ENCODE measurements around the gene TMEM200B.
"Not testable (repeated sequence)": the region's sequence is repeated elsewhere in the genome, so short reads cannot be mapped to it uniquely, and the experiment has no call there.

TMEM200B gene

DNA sequence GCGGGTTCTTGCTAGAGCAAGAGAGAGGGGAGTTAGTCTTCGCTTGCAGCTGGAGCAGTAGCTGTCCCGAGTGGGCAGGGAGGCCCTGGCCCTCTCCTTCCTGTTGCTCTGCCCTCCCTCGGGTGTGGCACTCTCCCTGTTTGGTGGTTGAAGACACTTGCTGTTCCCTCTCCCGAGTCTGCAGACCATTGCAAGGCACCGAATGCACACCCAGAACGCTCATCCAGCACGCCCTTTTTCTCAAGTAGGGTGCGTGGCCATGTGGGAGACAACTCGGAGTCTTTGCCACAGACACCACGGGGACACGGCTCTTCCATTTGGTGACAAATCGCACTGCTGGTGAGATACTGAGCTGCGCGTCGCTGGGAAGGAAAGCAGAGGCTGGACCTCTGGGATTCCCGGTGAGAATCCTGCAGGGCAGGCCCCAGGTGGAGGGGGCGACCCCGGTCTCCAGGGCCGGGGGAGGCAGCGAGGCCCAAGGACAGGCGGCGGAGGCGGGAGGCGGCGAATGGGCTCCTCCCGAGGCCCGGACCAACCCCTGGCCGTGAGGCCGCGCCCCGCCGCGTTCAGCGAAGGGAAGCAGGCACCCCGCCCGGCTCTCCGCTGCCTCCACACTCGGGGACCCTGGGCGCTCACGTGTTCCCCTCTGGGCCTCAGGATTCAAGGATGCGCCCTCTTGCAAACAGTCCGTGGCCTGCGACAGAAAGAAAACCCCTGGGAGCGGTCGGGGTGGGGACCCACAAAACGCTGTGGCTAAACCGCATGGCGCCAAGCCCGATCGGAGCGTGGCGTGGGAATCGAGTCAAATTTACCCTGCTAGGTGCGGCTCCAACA lies 10.4 kb upstream of the TMEM200B start:
- no peak for DNase-seq (ENCODE audit: low spot score)

DNA sequence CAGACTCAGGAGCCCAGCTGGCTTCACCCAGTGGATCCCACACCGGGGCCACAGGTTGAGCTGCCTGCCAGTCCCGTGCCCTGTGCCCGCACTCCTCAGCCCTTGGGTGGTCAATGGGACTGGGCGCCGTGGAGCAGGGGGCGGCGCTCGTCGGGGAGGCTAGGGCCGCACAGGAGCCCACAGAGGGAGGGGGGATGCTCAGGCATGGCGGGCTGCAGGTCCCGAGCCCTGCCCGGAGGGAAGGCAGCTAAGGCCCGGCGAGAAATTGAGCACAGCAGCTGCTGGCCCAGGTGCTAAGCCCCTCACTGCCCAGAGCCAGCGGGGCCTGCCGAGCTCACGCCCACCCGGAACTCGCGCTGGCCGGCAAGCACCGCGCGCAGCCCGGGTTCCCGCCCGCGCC lies 7.4 kb upstream of the TMEM200B start:
- DNase-seq (ENCODE audit: low spot score) = not testable (repeated sequence)

DNA sequence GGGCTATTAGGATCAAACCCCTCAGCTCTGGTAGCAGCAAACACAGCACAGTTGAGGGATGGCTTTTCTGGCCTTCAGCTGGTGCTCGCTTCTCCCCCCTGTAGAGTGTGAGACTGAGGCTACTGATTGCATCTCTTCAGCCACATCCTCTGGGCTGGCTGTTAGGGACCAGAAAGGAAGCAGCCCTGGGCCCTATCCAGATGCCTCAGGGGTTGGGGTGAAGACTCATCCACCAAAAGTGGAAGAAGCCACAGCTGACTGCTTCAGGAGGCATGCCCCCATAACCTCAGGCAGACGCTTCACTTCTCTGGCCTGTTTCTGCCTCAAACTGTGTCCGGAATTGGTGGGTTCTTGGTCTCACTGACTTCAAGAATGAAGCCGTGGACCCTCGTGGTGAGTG lies 6.2 kb upstream of the TMEM200B start:
- DNase-seq (ENCODE audit: low spot score) = no peak

DNA sequence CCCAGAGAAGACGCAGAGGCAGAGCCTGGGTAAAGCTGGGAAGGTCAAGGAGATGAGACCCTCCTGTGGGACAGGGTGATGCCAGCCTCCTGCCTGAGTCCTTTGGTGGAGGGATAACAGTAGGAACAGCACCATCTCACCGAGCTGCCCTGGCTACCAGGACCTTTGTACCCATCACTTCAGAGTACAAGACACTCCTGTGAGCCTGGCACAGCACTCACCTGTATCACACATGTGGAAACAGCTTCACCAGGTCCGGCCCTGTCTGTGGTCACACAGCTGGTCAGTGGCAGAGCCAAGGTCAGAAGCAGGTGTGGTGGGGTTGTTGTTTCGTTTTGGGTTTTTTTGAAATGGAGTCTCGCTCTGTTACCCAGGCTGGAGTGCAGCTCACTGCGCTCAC lies 5.0 kb upstream of the TMEM200B start:
- DNase-seq (ENCODE audit: low spot score) = no peak

DNA sequence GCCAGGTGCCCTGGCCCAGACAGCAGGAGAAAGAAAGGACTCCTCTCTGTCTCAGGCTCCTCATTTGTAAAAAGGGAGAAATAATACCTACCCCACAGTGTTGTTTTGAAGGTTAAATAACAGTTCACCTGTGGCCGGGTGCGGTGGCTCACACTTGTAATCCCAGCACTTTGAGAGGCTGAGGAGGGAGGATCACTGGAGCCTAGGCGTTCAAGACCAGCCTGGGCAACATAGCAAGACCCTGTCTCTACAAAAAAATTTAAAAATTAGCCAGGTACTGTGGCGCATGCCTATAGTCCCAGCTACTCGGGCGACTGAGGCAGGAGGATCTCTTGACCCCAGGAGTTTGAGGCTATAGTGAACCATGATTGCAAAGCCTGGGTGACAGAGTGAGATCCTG lies 2.5 kb upstream of the TMEM200B start:
- no peak for DNase-seq (ENCODE audit: low spot score)

DNA sequence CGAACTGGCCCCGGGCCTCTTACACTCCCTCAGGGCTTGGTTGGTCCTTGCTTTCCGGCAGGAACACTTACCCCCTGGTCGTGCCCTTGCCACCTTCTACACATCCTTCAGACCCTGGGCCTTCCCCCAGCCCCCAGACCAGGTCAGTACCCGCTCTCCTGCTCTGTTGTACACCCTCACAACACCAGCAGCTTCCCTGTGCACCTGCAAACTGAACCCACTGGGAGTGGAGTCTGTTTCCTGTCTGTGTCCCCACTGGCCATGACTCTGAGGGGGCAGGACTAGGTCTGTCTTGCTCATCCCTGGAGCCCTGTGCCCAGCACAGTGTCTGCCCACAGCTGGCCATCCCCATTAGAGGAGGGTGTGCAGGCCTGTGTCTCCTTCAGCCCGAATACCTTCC lies 2.1 kb upstream of the TMEM200B start:
- no peak for DNase-seq (ENCODE audit: low spot score)

DNA sequence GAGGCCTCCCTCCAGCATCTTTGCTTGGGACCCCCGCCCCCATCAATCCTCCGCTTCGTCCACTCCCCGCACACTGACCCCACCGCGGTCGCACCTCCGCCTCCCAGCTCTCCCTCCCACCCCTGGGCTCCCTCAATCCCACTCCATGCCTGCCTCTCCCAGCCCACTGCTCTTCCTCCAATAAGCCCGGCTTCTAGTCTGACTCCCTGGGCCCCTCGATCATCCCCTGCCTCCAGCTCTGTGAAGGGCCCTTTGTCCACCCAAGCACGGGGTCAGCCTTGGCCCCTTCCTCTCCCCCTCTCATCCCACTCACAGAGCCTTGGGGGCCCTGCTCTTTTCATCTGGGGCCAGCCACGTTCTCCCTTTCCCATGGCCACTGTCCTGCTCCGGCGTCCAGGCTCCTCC lies 1.5 kb upstream of the TMEM200B start:
- no peak for DNase-seq (ENCODE audit: low spot score)

DNA sequence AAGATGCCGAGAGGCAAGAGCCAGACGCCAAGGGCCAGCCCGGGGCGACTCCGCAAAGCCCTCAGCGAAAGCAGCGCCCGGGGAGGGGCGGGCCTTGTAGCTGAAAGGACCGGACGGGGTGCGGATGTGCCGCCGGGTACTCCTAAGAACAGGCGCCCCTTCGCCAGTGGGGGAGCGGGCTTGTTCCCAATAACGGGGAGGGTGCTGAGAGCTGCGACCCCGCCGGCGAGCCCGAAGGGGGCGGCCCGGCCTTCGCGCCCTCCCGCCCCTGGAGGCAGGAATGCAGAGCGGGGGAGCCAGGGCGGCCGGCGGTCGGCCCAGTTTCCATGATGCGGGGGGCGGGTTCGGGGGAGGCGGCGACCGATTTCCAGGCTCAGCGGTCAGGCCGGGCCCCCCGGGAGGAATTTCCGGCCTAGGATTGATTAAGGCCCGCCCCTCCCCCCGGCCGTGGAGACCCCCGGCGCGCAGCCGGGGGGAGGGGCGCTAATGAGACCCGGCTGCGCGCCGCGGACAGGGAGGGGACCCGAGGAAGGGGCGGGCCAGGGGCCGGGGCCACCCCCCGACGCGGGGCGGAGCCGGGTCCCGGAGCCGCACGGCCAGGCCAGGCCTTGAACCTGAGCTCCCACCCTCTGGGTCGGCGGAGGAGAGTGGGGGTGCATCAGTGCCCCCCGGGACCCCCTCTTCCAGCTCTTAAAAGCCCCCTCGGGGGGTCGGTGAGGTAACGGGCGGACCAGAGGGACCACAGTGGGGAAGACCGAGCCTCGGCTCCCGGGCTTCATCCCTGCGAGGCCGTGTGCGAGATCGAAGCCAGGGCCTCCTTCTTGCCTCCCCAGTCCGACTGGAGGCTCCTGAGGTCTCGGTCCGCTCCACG lies 898 bp upstream of the TMEM200B start:
- peak; percentile 76 for DNase-seq (ENCODE audit: low spot score)

DNA sequence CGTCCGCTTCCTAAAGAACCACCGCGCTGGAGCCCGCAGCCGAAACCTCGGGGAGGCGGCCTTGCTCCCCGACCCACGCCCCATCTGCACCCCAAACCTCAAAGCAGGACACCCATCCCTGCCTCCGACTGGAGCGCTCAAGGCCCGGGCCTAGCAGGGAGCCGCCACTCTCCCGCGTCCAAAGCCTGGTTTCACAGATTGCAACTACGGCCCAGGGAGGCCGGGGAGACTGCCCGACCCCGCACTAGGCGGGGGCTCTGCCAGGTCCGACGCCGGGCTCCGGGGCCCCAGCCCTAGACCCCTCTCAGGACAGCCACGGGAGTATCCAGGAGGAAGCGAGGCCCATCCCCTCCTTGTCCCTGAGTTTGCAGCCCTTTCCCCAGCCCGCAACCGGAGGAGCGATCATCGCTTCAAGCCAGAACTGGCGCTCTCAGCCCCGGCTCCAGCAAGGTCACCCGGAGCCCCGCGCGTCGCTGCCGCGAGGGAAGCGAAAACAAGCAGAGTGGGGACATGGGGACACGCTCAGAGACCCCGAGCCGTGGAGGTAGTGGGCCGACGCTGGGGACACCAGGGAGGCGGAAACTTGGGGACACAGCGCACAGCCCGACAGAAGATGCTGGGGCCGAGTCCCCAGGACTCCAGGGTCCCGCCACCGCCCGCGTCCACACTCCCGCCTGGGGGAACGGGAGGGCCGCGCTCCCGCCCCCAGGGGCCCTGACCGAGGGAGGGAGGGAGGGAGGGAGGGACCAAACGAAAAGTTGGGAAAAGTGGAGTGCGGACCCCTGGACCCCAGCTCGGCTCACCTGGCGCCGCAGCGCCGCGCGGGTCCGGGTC lies 433 bp downstream of the TMEM200B start:
- no peak for DNase-seq (ENCODE audit: low spot score)

DNA sequence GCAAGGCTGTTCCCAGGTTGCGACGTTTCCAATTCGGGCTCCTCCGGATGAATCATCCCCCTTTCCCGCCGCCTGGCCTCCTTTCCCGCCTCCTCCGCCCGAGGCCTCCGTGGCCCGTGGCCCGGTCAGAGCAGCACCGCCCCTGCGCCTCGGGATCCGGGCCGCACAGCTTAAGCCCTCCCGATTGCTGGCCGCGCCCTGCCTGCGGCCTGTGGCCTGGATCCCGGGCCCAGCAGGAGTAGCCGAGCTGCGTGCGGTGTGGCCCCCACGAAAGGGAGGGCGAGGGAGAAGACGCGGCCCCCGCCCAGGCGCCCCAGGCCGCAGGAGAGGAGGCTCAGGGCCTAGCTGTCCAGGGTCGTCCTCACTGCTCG lies 1.0 kb downstream of the TMEM200B start:
- no peak for DNase-seq (ENCODE audit: low spot score)

DNA sequence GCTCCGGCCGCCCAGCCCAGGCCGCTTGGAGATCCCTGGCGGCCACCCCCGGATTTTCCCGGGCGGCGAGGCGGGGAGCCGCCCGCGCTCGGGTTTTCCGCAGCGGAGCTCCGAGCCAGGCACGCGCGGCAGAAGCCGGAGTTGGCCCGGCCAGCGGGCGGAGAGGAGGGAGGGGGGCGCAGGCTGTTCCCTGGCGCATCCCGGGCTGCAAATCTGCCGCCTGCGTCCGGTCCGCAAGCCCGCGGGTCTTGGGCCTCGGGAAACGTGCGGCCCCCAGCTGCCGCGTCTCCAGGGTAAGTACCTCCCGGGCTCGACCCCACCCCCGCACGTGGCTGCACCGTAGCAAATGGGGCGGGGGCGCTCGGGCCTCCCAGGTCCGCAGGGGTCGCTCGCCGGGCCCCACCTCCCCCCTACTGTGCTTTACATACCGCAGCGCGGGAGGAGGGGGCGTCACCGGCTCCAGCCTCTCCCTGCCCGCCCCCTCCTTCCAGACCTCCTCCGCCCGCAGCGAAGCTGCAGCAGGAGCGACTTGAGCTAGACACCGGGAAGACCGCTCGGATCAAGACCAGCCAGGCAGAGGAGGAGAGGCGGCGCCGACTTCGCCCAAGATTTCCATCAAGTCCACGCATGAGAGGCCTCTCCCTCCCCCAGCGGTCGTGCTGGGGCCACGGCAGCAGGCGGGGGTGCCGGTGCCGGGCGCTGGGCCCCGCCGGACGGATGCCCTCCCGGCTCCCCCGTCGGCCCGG lies 1.6 kb downstream of the TMEM200B start:
- no peak for DNase-seq (ENCODE audit: low spot score)

DNA sequence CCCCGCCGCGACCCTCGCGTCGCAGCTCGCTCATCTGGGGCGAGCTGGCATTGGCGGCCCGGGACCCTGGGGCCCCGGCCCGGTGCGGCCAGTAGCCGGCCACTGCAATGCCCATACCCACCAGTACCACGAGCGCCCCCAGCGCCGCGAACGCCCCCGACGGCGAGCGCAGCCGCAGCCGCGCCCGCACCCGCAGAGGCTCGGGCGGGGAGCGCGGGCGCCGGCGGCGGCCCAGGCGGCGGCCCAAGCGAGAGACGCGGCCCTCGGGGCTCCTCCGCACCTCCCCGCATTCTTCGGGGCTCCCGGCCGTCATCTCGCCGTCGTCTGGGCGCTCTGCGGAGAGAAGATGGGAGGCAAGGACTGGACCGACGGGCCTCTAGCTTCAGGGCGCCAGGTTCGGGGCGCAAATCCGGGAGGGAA lies 2.2 kb downstream of the TMEM200B start:
- no peak for DNase-seq (ENCODE audit: low spot score)

DNA sequence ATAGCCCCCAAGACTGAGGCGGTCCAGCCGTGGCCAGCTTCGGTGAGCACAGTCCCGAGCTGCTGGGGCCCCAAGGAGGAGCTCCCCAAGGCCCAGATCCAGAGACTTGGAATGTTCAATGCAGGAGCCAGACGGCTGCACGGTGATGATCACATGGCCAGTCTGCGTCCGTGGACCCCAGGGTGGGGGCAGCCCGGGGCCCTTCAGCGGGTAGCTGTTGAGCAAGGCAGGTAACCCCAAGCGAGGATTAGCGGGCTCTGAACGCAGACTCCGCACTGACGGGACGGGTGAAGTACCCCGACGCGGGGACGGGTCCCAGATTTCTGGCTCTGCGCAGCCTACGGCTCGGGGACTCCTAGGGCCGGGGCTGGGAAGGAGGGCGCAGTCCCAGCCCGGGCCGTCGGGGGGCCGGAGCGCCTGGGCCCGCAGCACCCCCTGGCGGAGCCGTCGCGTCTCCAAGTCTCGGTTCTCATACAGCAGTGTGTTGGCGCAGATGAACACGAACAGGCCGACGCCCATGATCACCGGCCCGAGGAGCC lies 2.7 kb downstream of the TMEM200B start:
- peak; percentile 87 for DNase-seq (ENCODE audit: low spot score)

DNA sequence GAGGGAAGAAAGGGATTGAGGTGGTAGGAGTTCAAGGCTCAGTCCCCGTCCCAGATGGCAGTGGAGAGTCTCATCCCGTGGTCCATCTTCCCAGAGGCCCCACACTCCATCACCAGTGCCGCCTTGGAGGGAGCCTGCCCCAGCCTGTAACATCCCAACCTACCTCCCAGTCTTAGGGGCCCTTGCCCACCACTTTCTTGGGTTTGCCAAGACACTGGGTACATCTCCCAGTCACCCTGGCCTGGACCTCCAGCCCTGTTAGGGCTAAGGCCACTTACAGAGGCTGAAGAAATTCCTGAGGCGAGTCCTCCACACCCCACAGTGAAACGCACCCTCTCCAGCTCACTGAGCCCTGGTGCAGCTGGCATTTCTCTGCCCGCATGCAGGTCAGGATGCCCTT lies 3.3 kb downstream of the TMEM200B start:
- DNase-seq (ENCODE audit: low spot score) = no peak

DNA sequence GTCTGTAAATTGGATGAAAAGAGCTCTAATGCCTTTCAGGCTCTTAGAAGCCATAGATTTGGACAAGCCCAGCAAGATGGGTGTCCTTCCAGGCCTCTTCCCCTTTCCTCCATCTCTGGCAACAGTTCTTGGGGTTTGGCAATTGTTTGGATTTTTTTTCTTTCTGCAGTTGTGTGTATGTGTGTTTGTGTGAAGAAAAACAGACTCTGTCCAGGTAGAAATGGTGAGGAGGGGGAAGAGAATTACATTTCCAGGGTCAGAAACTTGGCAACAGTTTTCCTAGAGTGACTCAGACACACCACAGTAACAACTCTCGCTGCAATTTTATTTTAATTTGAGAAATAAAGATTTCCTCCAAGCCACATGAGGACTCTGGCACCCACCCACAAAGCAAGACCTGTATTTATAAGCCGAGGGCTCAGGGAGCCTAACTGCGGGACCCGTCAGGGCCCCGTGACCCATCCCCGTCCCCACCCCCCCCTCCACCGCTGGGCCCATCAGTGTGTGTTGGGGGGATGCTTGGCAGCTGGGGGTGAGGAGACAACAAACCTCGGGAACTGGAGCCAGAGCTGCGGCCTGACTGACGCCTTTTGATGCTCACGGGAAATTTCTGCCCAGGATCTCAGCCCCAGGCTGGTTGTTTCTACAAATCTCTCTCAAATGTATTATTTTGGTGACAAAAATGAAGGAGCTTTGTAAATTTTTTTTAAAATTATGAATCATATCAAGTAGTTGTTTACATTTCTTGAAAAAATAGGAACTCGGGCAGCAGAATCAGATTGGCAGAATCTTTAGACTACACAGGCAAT lies 4.4 kb downstream of the TMEM200B start:
- DNase-seq (ENCODE audit: low spot score) = no peak

DNA sequence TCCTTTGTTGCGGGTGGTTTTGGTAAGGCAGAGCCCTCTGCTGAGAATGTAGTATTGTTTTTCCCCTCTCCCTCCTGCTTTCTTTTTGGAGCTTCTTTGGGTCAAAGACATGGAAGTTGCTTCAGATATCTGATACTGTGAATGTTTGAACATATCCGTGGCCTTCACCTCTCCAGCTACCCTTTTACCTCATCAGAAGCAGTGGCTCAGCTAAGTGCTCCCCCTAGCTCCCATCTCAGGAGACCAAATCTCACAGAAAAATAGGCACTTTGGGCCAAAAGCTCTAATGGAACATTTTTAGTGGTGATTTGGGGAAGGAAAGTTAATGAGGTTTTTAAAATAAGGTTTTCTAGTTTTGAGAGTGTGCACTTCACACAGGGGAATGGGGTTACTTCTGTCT lies 6.3 kb downstream of the TMEM200B start:
- DNase-seq (ENCODE audit: low spot score) = no peak

DNA sequence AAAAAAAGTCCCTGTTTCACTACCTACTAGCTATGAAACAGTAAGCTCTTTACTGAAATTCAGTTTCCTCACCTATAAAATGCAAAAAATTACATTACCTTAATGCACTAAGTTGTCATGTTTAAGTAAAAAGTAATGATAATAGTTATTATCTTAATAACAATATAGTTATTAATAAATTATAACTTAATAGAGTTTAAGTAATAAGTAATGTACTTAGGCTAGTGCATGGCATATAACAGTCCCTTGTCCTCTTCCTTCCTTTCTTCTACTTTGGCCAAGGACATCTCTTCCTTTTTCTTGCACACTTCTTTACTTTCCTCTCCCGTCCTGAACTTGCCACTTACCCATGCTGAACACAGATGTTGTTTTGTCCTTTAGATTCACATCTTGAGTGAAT lies 9.0 kb downstream of the TMEM200B start:
- no peak for DNase-seq (ENCODE audit: low spot score)

DNA sequence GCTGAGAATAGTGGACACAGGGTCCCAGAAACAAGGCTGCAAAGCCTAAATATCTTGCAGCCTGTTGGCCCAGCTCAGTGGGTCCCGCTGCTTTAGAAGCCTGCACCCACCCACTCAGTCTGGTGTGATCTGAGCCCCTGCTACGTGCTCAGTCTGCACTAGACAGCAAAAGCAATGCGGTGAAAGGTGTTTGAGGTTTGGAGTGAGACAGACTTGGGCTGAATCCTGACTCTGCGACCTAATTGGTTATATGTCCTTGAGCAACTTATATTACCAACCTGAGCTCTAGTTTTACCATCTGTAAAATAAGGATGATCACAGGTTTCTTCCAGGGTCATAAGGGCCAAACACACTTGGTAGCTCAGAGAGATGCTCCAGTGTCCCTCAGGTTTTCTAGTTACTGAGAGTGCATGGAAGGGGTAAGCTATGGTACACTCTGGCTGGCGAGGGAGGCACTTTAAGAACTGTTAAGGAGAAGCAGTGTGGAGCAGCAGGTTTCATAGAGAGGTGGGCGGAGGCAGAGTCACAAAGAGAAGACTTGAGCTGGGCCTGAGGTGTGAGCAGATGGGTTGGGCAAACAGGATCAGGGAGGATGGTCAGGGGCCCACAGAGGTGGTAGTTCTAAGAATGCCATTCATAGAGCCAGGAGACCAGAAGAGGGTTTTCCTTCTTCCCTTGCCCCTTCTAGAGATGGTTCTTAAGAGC lies 10.1 kb downstream of the TMEM200B start:
- DNase-seq (ENCODE audit: low spot score) = no peak

DNA sequence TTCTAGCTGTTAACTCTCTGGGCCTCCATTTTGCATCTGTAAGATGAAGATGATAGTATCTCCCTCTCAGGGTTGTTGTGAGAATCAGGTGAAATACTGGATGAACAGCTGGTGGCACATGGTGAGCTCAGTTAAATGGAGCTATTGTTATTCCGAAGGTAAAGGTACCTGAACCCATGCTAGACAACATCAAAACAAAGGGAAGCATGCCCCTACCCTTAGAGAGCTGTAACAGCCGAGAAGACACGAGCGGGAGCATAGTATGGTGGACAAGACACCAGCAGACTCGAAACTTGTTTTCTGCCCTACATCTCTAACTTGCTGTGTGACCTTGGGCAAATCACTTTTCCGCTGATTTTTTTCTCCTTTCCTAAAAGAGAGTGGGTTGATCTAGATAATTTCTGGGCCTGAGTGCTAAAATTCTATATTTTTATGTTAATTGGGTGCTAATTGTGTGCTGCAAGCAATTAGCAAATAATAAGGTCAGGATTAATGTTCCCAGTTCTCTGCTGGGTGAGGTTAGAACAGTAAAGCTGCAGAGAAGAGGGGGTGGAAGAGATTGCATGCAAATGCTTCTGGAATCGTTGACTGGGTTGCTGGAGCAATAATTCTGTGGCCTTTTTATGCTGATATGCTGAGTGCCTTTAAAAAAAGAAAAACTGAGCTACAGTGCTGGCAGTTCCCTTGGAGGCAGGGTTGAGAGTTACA lies 10.8 kb downstream of the TMEM200B start:
- no peak for DNase-seq (ENCODE audit: low spot score)

Measured in germinal center (tissue), 1 donor.